HG02981 (cell line): ENCODE results near the gene POLR1C.
"Not testable (repeated sequence)": the region's sequence is repeated elsewhere in the genome, so short reads cannot be mapped to it uniquely, and the experiment has no call there.

Experiments used
- ATAC-seq: cut with Tn5 transposase; IDR thresholded peaks from one replicate; pipeline ENCODE4 v1.9.1; 2021; ENCODE audit warnings: mild to moderate bottlenecking, moderate library complexity; ENCODE audit not compliant: unreplicated experiment

The POLR1C gene

DNA sequence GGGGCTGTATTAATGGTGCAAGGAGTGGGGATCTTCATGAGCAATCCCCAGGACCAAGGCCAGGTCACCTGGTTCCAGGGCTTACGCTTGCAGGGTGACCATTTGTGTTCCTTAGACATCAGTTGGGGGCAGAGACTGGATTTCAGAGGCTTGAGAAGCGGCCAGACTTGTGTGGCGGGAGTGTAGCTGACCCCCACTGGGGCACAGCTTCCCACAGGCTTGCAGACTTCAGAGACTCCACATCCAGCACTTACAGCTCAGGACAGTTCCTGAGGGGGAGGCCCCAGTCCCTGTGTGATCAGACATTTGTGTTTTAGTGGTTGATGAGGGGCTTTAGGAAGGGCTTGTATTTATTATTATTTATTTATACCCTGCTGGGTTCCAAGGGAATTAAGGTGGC lies 24.2 kb upstream of the POLR1C start:
- no peak for ATAC-seq

DNA sequence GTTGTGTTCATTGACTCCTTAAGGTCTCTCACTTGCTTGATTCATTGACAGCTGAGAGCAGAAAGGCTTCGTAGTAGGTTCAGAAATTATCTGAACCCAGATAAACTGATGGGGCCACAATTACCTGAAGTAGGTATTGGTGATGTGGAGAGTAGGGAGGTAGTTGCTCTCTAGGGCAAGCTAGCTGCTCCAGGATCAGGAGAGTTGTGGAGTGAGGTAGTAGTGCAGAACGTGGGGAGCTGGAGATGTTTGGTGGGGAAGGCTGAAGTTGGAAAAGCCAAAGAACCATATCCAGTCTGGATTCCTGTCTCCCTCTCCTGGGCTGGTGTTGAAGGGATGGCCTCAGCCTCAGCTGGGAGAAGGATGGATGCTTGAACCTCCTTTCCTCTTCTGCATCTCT lies 23.7 kb upstream of the POLR1C start:
- ATAC-seq: no peak

DNA sequence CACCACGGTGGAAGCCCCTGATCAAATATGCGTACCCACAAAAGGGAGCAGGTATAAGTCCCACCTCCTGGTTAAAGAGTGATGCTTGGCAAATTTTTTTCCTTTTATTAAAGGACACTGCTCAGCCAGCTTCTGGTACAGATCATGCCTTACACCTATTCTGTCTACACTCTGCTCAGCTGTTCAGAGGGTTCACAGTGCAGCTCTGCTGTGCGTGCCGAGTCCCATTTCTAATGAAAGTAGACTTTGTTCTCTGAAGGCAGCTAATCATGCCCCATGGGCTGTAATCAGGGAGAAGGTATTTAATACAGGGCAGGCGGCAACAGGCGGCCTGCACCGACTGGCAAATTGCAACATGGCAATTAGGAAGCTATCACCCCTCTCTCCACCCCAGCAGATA lies 23.1 kb upstream of the POLR1C start:
- ATAC-seq: no peak

DNA sequence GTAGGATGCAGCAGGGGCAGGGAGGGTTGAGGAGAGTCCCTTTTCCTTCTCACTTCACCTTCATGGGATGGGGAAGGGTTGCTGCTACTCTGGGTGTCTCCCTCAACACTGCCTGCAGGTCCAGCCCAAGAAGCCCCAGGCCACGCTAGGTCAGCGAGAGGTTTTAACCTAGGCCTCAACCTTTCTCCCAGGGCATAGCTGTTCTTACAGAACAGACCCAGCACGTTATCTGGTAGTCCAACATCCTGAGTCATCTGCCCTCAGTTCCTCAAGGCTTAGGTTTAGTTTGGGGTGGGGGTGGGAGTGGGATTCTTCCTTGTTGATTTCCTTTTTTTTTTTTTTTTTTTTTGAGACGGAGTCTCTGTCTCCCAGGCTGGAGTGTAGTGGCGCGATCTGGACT lies 22.6 kb upstream of the POLR1C start:
- ATAC-seq: no peak

DNA sequence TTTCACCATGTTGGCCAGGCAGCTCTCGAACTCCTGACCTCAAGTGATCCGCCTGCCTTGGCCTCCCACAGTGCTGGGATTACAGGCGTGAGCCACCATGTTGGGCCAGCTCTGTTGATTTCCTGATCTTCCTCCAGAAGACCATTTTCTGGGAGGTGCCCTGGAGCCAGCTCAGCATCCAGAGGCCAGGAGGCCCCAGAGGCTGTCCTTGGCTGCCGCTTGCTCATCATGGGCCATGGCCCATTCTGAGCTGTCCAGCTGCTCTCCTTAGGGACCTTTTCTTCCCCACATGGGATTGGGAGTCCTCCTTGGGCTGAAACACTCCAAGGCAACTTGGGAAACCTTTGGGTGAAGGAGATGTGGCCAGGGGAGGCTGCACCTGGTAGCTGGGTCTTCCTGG lies 22.1 kb upstream of the POLR1C start:
- ATAC-seq: no peak

DNA sequence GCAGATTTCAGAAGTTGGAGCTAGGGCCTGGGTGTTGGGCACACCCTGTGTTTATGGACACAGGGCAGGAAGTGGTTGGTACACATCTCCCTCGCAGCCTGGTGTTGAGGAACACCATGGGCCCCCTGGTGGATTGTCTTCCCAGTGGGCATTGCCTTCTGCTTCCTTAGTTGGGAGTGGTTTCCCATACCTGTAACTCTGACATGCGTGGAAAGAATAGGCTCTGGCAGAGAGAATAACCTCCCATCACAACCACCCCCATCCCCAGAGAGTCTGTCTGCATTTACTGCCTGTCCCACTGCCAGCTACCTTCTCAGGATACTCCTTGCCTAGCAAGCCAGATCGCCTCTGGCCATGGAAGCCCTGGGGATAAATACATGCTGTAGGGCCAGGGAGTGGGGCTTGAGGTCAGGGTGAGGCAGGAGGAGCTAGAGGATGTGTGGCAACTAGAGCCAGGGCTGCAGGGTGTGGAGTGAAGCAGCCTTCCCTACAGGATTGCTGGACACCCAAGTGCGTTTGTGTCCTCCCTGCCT lies 21.4 kb upstream of the POLR1C start:
- no peak for ATAC-seq

DNA sequence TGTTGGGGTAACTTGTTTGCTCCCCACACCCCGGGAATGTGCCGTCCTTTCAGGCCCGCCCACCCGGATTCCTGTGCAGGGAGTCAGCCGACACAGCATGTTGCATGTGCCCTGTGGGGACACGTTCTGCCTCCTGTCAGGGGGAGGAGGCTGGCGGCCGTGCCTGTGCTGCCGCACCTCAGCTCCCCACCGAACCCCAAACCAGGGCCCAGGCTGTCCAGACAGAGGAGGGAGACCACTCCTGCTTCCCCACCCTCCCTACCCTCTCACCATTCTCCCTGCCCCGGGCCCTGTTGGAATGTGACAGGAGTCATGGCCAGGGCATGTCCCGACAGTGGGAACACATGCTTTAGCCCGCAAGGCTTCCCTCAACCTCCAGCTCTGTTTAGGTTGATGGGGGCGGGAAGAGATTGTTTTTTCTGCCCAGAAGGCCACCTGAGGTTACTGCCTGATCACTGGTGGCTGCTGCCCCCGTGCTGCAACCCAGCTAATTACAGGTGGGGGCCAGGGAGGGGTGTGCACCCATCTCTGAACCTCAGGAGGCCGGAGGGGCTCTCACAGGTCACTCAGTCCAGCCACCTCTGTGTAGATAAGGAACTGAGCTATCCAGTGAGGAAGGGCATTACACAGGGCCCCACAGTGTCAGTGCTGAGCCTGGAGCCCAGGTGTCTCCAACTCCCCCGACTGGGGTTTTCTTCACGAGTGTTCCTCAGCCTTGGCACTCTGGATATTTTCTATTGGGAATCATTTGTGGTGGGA lies 20.3 kb upstream of the POLR1C start:
- no peak for ATAC-seq

DNA sequence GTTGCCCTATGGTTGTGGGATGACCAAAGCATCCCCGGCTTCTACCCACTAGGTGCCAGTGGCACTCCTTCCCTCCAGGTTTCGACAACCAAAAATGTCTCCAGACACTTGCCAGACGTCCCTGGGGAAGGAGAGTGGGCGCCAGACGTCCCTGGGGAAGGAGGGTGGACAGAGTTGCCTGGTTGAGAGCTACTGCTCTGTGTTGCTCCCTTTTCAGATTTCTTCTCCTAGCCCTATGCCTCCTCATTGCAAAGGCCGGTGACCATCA lies 19.8 kb upstream of the POLR1C start:
- no peak for ATAC-seq

DNA sequence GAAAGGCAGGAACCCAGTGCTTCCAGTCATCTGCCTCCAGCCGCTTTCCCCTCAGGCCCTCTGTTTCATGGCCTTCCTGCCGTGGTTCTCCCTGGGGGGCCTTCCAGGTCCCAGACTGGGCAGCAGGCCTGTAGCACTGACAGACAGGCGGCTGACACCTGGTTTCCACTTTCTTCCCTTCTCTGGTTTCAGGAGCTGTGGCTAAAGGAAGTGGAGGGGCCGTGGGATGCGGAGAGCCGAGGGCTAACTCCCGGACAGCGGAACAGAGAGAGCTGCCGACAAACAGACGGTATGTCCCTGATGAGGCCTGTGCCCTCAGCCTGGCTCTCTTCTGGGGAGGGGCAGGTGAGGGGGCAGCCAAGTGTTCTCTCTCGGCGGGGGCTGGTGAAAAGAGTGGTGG lies 19.2 kb upstream of the POLR1C start:
- ATAC-seq: no peak

DNA sequence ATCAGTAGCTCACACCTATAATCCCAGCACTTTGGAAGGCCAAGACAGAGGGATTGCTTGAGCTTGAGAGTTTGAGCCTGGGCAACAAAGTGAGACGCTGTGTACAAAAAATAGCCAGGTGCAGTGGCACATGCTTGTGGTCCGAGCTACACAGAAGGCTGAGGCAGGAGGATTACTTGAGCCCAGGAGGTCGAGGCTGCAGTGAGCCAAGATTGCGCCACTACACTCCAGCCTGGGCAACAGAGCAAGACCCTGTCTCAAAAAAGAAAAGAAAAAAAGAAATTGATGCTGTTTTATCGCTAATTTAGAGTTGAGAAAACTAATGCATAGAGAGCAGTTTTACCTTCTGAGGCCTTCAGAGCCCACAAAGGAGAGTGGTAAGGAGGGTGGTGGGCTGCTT lies 18.6 kb upstream of the POLR1C start:
- ATAC-seq: not testable (repeated sequence)

DNA sequence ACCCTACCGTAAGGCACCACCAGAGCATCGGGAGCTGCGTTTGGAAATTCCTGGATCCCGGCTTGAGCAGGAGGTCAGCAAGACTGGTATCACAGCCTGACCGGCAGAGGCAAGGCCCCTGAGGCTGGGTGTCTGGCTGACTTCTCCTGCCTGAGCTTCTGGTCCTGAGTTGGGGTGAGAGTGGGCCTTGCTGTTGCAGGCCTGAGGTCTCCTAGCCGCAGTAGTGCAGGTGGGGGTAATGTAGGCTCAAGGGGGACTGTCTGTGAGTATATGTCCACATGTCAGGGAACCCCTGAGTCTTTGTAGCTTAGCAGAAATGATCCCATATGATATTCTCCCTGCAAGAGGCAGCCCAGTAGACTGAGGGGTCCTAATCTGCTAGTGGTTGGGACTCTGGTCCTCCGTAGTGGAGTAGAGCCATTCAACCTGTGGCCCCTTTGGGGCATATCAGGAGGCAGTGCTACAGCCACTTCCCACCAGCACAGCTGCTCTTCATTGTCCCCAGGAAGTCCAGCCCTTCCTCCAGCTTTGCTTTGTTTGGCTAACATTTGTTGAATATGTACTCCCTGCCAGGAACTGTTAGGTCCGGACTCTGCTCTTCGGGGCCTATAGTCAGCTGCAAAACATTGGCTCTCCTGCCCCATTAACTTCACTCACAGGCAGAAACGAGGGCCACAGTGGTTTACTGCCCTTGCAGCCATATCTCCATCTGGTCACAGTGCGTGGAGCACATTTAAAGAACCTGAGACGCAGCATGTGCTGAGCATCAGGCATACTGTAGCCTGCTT lies 17.7 kb upstream of the POLR1C start:
- ATAC-seq: no peak

DNA sequence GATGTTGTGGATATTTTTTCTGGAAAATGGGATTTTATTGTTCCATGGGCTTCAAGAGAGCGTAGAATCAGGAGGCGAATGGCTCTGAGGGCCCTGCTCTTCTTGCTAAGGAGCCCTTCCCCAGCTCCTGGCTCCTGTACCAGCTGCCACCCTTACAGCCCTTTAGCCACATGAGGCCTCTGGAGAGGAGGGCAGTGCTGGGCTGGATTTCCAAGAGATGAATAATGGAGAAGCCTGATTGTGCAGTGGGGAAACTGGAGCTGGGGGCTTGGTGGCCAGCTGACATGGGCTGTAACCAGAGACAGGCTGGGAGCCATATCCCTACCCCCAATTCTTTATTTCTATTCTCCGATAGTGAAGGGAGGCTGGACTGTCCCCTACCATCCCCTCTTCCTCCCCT lies 16.0 kb upstream of the POLR1C start:
- no peak for ATAC-seq

DNA sequence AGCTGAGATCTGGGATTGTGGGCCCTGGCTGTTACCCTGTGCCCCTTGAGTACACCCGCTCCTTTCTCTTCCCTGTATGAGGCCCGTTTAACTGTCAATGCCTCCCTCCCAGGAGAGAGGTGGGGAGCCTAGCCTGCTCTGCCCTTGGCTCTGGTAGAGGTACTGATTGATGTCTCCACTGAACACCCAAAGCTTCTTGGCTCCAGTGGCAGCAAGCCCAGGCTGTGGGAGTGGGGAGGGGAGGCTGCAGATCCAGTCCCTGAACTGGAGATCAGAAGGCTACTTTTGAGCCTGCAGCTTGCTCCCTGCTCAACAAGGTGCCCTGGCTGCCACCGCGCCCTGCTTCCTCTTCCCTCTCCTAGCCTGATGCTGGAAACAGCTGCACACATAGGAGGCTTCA lies 14.2 kb upstream of the POLR1C start:
- ATAC-seq: no peak

DNA sequence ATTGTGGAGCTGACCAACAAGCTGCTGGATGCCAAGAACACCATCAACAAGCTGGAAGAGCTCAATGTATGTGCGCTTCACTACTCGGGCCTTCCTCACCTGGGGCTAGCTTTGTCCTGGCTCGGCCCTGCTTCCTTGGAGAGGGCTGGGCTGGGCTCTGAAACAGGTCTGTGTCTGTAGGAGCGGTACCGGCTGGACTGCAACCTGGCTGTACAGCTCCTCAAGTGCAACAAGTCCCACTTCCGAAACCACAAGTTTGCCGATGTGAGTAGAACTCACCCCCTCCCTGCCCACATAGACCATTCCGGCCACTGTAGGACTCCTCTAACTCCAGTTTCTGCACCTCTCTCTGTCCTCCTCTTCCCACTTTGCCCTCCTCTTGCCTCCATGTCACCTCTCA lies 13.4 kb upstream of the POLR1C start:
- no peak for ATAC-seq

DNA sequence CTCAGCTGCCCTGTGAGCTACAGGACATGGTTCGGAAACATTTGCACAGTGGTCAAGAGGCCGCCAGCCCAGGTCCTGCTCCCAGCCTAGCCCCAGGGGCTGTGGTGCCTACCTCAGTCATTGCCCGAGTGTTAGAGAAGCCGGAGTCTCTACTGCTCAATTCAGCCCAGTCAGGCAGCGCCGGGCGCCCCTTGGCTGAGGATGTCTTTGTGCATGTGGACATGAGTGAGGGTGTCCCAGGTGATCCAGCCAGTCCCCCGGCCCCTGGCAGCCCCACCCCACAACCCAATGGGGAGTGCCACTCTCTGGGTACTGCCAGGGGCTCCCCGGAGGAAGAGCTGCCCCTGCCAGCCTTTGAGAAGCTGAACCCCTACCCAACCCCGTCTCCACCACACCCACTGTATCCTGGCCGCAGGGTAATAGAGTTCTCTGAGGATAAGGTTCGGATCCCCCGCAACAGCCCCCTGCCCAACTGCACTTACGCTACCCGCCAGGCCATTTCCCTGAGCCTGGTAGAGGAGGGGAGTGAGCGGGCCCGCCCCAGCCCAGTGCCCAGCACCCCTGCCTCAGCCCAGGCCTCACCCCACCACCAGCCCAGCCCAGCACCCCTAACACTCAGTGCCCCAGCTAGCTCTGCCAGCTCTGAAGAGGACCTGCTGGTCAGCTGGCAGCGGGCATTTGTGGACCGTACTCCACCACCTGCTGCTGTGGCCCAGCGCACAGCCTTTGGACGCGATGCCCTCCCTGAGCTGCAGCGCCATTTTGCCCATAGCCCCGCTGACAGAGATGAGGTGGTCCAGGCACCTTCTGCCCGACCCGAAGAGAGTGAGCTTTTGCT lies 11.9 kb upstream of the POLR1C start:
- no peak for ATAC-seq

DNA sequence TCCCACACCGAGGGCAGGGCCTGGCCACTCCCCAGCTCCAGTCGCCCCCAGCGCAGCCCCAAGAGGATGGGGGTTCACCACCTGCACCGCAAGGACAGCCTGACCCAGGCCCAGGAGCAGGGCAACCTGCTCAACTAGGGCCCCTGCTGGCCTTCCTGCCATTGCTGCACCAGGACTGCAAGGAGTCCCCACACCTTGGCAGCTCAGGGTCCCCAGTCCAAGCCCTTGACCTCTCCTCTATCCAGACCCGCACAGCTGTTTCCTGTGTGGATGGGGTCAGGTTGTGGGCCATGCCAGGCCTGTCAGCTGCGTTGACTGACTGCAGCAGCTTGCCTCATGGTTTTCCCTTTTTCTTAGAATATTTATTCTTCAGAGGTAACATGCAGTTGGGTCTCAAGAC lies 11.2 kb upstream of the POLR1C start:
- no peak for ATAC-seq

DNA sequence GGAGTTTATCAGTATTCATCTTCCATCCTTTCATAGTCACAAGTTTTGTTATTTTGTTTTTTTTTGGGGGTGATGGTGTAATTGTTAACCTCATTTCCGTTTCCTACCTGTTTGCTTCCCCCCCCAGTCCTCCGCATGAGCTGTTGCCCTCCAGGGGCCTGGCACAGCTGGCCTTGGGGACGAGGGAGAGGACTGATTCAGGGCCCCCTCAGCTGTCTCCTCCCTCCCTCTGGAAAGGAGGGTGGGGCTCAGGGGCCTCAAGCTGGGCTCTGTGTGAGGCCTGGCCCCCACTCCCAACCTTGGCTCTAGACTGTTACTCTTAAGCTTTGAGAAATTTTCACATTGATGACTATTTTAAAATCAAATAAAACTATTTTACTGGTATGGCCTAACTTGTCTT lies 10.7 kb upstream of the POLR1C start:
- no peak for ATAC-seq

DNA sequence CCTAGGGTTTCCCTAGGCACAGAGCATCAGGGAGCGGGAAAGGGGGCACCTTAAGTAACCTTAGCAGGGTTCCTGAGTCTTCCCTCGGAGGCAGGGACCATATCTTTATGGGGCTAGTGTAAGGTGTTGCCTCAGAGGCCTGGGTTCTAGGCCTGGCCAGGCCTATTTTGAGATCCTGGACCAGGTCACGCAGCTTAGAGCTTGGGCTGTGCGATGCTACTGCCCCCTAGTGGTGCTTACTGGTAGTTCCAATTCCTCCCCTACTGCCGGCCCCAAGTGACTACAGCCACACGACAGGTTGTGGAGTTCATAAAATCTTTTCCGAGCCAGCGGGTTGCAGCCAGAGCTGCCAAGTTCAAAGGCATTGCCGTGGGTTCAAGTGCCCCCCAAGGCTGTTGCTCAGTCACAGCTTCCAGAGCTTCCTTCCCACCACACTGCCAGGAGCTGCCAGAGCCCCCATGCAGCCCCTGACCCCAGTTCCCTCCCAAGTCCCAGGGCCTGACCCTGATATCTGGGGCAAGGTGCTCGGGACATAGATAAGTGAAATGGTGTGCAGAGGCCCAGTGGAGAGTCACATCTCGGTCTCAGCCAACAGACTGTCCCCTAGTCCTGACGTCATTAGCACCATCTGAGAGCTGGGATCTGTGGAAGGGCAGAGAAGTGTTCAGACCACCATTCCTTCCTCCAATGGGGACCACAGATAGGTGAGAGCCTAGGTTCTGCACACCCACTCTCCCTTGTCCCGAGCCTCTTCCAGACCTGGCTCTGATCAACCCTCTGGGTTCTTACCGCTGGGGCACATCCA lies 10.0 kb upstream of the POLR1C start:
- no peak for ATAC-seq

DNA sequence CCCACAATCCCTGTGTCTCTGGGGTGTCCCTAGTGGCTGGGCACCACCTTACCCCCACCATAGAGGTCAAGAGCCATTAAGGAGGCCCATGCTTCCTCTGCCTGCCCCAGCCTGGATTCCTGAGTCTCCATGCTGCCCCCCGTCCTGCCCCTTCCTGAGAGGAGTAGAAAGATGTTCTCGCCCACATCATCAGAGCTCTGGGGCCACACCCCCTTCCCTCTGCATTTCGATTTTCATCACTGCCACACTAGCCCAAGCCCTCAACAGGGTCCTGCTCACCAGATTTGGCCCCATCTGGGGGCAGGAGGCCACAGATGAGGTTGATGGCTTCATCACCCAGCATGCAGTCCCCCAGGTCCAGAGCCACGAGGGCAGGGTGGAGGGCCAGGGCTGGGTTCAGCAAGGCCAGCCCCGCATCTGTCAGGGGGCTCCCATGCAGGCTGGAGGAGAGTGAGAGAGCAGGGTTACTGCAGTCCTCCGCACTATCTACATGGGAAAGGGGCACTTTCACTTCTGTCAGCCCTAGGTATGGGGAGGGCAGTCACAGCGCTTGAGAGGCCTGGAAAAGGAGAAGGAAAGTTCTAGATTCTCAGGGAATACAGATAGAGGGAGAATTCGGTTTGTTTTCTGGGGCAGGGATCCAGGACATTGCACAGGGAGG lies 8.3 kb upstream of the POLR1C start:
- ATAC-seq: no peak
